ENCODE results near the gene KDM7A. TPM values are rescaled to one million over a fixed set of nuclear protein-coding genes. Genes with fewer than 3 reads are reported as not detected.

KDM7A gene
- total and polyA plus RNA-seq, 10 of the 15 experiments (the other 5 are each of a cell fraction or from before 2014, with no cell fraction given), result 0.07 to 0.96 (median 0.74) TPM

- TF ChIP-seq MTA2 (IDR thresholded peaks at IDR 0.05; ENCODE audit: low read depth), result no peak
- no peak for TF ChIP-seq ZNF207 (IDR thresholded peaks at IDR 0.05; ENCODE audit: borderline replicate concordance)
- TF ChIP-seq ZNF592 (IDR thresholded peaks at IDR 0.05), result 0 out of 2 replicates have a peak, but pooled peaks have one; percentile 35
- TF ChIP-seq MEF2A (IDR thresholded peaks at IDR 0.05; ENCODE audit: insufficient read depth, low read depth, low read length), result 0 out of 2 replicates have a peak, but pooled peaks have one; percentile 15
- no peak for TF ChIP-seq BCL11A (IDR thresholded peaks at IDR 0.05; ENCODE audit: low read depth, low read length)
- TF ChIP-seq RCOR1 (conservative IDR thresholded peaks at IDR 0.05; ENCODE audit: low read depth, low read length), result no peak
- TF ChIP-seq CBFB (IDR thresholded peaks at IDR 0.05; ENCODE audit: low read depth), result no peak
- peak; percentile 68; the same call in 1 of the 2 replicates for TF ChIP-seq ASH2L (IDR thresholded peaks at IDR 0.05; ENCODE audit: borderline replicate concordance, low read depth)
- no peak for TF ChIP-seq STAT3 (IDR thresholded peaks at IDR 0.05; ENCODE audit: low read depth, low read length)
- 0 out of 2 replicates have a peak, but pooled peaks have one; percentile 39 for TF ChIP-seq HDAC2 (IDR thresholded peaks at IDR 0.05)
- no peak for TF ChIP-seq JUND (IDR thresholded peaks at IDR 0.05; ENCODE audit: low read depth, low read length)
- 0 out of 2 replicates have a peak, but pooled peaks have one; percentile 48 for TF ChIP-seq NFXL1 (IDR thresholded peaks at IDR 0.05; ENCODE audit: borderline replicate concordance)
- TF ChIP-seq E4F1 (IDR thresholded peaks at IDR 0.05; ENCODE audit: borderline replicate concordance, partially characterized antibody), result no peak
- no peak for TF ChIP-seq MLLT1 (IDR thresholded peaks at IDR 0.05)
- peak; percentile 95 for TF ChIP-seq LARP7 (IDR thresholded peaks at IDR 0.05)
- no peak for TF ChIP-seq CEBPZ (IDR thresholded peaks at IDR 0.05; ENCODE audit: low read depth, low read length)
These were observed 114.1 kb downstream of the KDM7A start, which contains the start of gene PARP12 (continued) for GRCh38 chr7:140062528-140063299.

Measured in GM12878 (cell line).